ENCODE results near the gene DCAF10.

- TF ChIP-seq EZH2 (IDR thresholded peaks at IDR 0.05; ENCODE audit: insufficient read depth, poor library complexity, severe bottlenecking) (no peak), EZH2phosphoT487 (IDR thresholded peaks at IDR 0.05; ENCODE audit: insufficient read depth, low read depth) (no peak)
These were observed 24.3 kb upstream of the DCAF10 start for GRCh38 chr9:37776328-37776727.
